ENCODE measurements around the gene C17orf50. TPM values are rescaled to one million over a fixed set of nuclear protein-coding genes. Genes with fewer than 3 reads are reported as not detected.
"Not testable (repeated sequence)": the region's sequence is repeated elsewhere in the genome, so short reads cannot be mapped to it uniquely, and the experiment has no call there.

The C17orf50 gene
- total RNA-seq, 1 experiment from 2014 or later = not detected

DNA sequence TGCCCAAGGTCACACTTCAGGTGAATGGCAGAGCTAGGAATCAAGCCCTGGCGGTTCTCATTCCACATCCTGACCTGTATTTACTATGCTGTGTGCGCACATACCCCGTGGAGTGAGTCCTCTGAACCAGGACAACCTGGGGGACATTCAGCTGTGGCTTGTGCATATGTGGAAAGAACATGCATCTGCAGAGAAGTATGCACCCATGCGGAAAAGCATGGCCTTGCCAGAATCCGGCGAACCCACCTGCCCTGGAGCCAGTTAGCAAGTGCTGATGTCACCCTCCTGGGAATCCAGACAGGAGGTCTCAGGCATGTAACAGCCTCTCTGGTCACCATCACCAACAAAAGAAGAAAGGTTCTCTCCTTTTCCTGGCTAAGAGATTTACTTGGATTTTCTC lies 27.3 kb upstream of the C17orf50 start:
- no peak for DNase-seq (ENCODE audit: low spot score)

DNA sequence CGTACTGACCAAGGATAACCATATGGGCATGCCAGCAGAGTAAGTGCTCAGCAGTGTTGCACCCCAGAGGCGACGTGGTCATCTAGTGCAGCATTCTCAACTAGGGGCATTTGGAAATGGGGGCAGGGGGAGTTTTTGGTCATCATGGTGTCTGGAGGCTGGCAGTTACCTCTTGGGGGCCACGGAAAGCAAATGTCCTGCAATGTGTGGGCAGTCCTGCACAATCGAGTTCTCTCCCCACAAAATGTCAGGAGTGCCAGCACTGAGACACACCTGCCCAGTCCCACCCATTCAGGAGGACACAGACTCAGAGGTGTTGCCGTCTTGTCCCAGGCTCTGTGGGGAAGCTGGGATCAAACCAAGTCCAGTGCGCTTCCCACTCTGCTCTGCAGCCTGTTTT lies 26.3 kb upstream of the C17orf50 start:
- DNase-seq (ENCODE audit: low spot score) = no peak

DNA sequence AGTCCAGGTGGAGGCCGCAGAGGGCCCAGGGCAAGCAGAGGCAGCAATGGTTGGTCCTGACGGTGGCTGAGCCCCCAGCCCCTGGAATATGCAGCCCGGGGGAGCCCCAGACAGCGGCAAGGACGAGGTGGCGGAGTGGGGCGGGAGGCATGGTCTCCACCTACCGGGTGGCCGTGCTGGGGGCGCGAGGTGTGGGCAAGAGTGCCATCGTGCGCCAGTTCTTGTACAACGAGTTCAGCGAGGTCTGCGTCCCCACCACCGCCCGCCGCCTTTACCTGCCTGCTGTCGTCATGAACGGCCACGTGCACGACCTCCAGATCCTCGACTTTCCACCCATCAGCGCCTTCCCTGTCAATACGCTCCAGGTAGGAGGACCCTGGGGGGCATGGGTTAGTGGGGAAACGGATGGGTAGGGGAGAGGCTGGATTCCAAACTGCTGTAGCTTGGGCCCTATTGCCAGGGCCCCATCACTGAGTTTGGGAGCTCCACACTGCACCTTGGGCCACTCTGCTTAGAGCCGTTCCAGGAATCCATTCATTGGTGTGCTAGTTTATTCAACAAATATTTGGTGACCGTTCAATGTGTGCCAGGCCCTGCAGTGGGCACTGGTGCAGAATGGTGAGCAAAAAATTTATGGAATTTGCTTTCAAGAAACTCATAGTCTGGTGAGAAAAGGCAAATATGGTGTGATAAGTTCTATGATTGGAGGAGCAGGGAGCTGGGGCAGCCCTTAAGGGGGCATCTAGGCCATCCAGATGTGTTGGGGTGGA lies 25.5 kb upstream of the C17orf50 start:
- DNase-seq (ENCODE audit: low spot score) = no peak

DNA sequence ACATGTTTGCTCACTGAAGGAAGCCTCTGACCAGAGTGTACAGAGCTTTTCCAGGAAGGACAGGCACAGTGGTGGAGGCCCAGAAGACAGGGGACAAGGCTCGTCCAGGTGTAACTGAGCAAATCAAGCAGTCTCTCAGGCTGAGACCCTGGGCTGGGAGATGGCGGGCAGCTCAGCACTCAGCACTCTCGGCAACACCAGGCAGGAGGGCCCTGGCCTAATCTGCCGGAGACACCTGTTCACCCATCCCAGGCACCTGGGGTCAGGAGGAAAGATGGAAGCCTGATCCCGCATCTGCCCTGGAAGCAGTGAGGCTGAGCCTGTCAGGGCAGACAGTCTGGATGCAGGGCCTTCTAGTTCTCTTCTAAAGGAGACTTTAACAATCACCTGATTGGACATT lies 24.5 kb upstream of the C17orf50 start:
- no peak for DNase-seq (ENCODE audit: low spot score)

DNA sequence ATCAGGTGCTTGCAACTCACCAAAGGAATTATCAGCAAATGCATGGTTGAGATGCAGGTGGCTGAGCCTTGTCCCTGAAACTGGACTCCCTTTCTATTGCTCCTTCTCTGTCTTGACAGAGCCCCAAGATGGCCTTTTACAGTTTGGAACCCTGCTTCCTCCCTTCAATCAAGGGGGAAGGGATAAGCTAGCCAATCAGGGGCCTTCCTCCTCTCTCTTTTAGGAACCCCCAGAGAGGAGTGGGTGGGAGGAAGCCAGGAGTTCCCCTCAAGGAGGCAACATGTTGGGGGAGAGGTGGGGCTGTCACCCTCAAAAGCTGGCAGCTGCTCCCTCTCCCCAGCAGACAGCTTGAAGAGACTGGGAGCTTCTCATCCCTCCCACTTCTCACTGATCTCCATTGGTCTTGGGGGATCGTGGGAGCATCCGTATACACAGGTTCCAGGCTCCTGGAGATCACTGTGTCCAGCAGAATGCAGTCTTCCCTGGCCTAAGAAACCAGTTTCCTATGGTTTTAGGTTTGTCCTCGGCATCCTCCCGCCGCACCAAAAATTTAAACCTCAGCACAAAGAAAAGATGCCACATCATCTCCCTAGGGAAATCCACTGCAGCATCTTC lies 22.1 kb upstream of the C17orf50 start:
- DNase-seq (ENCODE audit: low spot score) = no peak

DNA sequence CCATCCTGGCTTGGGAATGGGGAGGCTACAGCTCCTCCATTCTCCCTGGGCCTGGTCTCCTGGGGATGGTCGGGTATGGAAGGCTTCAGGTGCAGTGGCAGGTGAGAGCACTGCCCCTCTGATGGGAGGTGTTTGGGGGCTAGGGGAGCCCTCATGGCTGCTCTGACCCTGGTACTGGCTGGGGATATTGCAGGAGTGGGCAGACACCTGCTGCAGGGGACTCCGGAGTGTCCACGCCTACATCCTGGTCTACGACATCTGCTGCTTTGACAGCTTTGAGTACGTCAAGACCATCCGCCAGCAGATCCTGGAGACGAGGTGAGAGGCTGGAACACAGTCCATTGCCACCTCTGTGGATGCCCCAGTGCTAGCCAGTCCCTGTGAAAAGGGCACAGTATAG lies 20.5 kb upstream of the C17orf50 start:
- DNase-seq (ENCODE audit: low spot score) = no peak

DNA sequence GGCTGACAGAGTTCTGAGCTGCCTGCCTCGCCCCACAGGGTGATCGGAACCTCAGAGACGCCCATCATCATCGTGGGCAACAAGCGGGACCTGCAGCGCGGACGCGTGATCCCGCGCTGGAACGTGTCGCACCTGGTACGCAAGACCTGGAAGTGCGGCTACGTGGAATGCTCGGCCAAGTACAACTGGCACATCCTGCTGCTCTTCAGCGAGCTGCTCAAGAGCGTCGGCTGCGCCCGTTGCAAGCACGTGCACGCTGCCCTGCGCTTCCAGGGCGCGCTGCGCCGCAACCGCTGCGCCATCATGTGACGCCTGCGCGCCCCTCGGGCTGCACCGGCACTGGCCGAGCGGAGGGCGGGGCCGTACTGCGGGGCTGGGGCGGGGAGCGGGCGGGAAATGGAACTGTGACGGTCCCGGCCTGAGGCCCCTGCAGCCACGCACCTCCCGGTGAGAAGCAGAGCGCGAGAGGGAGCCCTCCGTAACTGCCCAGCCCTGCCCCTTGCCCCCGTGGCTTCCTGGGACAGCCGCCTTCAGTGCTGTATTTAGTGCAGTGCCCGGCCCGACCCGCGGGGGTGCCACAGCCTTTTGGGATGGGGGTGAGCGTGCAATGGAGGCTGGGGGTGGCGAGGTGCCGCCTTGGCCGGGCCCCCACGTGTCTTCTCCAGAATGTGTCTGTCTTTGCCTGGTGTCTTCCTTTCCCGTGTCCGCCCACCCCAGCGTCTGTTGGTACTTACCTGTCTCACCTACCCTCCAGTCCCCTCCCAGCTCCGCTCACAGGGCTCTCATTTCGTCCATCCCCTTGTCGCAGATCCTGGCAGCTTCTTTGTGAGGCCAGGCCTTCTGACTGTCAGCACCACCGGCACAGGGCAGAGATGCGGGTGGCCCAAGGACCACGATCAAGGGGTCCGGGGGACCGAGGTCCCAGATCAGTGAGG lies 19.4 kb upstream of the C17orf50 start:
- no peak for DNase-seq (ENCODE audit: low spot score)

DNA sequence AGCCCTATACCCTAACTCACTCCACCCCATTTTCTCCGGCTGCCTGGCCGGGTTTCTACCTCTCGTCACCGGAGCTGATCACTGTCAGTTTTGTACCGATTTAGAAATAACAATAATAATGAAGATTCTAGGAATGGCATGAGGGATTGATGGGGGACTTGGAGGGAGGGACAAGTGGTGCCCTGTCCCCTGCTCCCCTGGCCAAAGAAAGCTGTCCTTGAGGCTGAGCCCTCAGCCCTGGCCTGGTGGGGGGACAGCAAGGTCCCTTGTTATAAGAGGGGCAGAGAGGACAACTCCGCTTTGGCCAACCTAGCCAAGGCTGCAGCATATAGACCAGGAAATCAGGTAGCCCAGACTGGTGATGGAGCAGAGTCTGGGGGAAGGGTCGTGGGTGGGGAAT lies 18.2 kb upstream of the C17orf50 start:
- no peak for DNase-seq (ENCODE audit: low spot score)

DNA sequence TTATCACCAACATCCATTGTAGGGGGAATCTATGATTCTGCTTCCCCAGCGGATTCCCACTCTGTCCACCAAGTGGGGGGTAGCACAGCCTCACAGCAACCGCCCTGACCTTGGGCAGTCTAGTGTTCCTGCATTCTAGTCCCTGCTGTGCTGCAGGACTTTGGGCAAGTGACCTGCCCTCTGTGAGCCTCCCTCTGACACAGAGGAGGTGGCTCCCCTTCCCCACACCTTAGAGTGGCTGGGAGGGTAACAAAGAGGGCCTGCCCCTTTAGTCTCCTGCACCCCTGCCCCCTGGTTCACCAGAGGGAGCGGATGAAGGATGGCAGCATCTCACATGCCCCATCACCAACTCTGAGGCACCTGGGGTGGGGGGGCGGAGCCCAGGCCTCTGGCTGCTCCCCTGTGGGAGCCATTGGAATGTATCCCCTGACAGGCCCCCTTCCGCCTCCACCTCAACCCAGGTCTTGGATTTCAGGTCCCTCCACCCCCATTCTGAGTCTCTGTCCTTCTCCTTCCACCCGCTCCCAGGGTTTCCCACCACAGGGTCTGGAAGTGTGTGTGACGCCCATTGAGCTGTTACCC lies 17.7 kb upstream of the C17orf50 start:
- DNase-seq (ENCODE audit: low spot score) = no peak

DNA sequence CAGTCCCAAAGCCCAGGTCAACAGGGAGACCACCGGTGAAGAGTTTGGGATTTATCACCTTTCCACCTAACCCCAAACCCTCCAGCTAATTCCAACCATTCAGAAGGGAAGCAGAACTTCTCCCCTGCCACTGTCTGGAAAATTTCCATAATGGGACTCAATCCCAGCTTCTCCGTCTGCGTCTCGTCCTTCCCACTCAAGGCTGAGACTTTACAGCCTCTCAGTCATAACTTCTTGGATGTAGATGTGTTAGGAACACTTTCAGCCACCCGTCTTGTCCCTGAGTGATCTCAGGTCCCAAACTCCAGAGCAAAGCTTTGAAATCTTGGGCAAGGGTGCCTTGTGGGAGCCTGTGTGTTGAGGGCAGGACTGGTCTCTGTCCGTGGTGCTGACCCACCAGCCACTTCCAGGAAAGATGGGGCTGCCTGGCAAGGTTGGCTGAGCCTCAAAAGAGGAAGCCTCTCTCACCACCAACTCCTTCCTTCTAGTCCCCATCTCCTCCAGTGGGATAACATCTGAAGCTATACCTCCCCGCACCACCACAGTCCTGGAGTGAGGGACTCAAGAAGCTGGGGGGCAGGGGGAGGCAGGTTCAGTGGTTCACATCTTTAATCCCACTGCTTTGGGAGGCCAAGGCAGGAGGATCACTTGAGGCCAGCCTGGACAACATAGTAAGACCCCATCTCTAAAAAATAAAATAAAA lies 16.9 kb upstream of the C17orf50 start:
- DNase-seq (ENCODE audit: low spot score) = peak; percentile 54

DNA sequence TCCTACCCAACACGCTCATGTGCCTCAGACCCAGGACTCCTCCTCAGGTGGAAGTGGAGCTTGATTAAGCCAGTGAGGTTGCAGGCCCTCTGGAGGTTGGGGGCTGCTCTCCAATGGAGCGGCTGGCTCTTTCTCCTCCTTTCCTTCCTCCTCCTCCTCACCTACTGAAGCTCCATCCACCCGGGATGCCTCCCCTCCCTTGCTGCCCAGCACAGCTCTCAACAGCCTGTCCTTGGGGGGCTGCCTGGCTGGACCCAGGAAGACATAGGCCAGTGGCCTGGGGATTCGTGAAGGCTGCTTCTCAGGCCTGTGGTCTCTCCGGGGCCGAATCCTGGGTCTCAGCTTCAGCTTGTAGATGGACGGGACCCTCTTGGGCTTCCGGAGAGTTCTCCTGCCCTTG lies 15.9 kb upstream of the C17orf50 start:
- DNase-seq (ENCODE audit: low spot score) = no peak

DNA sequence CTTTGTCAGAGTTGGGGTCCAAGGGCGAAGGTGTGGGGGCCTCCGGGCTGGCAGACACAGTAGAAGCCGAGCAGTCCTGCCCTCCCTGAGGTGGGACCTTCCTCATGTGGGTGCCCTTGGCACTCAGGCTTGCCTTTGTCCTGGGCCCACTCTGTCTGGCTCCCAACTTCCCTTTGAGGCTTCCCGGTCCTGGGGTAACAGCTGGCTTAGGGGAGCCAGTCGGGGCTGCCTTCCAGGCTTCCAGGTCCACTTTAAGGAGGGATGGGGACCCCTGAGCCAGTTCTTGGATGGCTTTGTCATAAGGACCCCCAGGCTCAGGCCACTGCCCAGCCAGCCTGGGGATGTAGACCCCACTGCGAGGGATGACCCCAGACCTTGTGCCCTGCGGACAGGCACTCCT lies 15.4 kb upstream of the C17orf50 start:
- no peak for DNase-seq (ENCODE audit: low spot score)

DNA sequence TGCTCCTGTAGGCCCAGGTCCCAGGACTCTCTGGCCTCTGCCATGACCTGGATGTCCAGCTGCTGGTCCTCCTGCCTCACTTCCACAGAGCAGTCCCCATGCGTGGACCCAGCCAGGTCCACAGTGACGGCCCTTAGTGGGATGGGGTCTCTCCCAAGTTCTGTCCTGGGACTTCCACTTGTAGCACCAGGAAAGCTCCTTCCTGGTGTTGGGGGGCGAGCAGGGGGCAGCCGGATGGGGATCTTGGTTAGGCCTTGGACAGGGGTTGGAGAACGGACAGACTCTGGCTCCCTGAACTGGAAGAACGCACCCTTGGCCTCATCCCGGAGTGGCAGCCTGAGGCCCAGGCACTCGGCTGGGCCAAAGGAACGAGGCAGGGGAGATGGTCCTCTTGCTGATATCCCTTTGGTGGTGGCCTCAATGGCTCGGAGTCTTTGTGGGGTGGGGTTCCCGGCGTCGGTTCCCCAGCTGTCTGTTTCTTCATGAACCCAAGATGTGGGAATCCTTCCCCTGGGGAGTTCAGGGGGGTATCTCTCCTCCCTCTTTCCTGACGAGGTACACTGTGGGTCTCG lies 14.9 kb upstream of the C17orf50 start:
- DNase-seq (ENCODE audit: low spot score) = no peak

DNA sequence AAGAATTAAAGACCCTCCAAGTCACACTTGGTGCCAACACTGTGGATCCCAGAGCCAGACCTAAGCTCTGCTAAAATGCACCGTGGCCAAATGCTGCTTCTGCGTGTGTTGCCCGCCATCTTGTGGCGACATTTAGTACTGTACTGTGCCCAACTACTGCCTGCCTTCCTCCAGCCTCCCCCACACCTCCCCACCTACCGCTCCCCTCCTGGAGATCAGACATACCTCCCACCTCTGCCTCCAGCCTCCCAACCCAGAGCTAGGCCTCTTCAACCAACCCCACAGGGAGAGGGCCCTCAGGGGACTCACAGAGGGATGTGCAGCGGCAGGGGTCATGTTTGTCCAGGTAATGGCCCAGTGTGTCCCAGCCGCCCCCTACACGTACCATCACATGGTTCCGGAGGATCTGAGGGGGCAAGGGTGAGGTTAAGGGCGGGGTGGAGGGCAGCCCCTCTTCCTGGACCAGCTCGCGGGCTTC lies 13.1 kb upstream of the C17orf50 start:
- peak; percentile 93 for DNase-seq (ENCODE audit: low spot score)

DNA sequence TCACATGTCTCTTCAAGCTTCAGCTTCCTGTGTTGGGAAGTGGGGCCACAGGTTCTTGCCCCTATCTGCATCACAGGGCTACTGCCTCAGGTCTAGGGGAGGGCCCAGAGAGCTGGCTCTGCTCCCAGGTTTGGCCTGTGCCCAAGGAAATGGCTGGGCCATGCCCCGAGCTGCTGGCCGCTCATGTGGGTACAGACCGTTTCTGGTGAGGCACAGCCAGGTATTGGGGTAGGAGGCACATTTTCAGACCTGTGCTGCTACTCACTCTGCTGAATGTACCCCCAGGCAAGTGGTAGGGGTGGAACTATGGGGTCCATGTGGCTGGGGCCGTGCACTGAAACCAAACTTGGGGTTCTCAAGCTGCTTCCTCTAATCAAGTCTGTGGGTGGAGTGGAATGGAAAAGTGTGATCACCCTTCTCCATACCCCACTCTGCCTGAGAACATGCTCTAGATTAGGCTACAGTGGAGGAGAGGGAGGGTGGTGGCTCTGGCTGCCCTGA lies 12.3 kb upstream of the C17orf50 start:
- peak; percentile 45 for DNase-seq (ENCODE audit: low spot score)

DNA sequence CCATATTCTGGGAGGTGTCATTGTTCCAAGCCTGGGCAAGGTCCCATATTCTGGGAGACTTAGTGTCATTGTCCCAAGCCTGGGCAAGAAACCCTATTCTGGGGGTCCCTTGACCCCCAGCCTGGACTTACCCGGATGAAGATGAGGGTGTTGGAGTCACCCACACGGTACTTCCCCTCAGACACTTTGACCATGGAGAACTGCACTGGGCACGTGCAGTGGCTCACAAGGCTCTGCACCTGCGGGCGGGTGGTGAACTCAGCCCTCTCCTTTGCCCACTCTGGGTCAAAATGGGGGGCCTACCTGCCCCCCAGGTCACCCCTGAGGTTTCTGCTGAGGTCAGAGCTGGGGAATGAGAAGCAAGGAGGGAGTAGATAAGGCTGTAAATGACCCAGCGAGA lies 11.7 kb upstream of the C17orf50 start:
- no peak for DNase-seq (ENCODE audit: low spot score)

DNA sequence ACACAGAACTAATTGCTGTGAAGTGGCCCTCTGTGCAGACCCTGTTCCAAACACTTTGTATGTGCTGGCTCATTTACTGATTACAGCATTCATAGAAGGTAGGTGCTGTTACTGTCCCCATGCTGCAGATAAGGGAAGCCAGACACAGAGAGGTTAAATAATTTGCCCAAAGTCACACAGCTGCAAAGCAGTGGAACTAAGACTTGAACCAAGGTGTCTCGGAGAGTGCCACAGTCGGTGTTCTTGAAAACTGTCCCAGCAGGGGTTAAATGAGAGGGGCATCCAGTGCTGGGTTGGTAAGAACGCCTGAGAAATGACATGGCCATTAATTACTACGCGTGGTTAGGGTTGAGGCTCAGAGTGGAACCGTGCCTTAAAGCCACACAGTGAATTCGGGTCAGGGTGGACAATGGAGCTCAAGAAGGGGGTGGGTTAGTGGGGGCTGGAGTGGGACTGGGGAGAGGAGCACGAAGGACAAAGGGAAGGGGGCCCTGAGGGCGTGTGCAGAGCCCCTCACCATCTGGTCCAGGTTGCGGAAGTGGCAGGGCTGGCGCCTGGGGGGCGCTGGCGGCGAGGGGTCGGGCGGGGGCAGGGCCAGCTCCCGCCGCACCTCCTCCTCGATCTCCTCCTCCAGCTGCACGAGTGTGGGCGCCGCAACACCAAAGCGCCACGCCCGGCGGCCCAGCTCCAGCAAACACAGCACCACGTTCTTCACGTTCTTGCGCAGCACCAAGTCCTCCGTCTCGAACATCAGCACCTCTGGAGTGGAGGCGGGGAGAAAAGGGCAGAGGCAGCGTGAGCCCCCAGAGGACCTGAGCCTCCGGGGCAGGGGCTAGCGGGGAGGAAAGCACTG lies 10.9 kb upstream of the C17orf50 start:
- DNase-seq (ENCODE audit: low spot score) = no peak

DNA sequence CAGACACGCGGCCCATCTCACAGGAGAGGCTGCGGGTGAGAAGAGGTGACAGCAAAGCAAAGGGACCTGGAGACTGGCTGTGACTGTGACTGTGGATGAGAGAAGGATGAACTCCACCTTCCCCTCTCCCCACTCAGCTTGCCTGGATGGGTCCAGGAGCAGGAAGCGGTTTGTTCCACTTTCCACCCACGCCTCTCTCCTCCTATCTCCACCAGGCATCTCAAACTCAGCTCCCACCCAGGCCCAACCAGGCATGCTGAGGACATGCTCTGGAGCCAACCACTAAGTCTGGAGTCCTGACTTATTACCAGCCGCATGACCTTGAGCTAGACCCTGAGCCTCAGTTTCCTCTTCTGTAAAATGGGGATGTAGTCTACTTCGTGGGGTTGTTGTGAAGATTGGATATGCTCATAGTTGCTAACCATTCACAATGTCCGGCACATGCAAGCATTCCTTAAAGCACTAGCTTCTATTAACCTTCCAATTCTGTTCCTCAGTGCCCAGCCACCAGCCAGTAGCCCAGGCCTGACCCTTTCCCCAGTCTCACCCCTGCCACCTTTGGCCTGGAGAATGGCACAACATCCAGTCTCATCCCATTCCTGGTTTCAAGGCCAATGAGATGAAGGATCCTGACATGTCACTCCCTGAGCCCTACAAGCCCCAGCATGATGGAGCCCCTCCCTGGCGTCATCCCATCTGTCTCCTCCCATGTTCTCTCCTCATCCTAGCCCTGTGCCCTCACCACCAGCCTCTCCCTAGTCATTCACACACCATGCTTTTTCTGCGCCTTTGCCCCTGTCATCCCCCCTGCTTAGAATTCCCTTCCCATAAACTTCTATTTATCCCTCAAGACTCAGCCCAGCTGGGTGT lies 9.9 kb upstream of the C17orf50 start:
- no peak for DNase-seq (ENCODE audit: low spot score)

DNA sequence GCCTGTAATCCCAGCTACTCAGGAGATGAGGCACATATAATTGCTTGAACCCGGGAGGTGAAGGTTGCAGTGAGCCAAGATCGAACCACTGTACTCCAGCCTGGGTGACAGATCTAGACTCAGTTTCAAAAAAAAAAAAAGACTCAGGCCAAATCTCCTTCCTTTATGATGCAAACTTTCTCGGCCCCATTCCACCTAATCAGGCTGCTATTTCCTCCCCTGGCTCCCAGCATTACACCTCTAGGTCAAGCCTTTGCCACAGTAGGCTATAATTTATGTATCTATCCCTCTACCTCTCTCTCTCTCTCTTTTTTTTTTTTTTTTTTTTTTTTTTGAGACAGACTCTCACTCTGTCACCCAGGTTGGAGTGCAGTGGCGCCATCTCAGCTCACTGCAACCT lies 9.1 kb upstream of the C17orf50 start:
- not testable (repeated sequence) for DNase-seq (ENCODE audit: low spot score)
